Lung (tissue), 12 donors: Measurements from ENCODE around the gene SIRT6. TPM values are rescaled to one million over a fixed set of nuclear protein-coding genes. Genes with fewer than 3 reads are reported as not detected.
A peak's percentile ranks its signal among the peaks of the same experiment; 100 is the strongest.
"Not testable (repeated sequence)": the region's sequence is repeated elsewhere in the genome, so short reads cannot be mapped to it uniquely, and the experiment has no call there.

ENCODE experiments used
- ATAC-seq: fragments of 200-7000 bp; cut with Tn5 transposase; one replicate; pipeline ENCODE4 v1.9.1; 2020; ENCODE audit warnings: moderate number of reproducible peaks; ENCODE audit not compliant: insufficient read depth, low FRiP score
- DNase-seq, 3 donors: peaks; one replicate each; pipeline ENCODE4 v3.0.0-alpha.2; 2013 to 2017
- H3K27ac ChIP-seq, 2 donors: one replicate each; pipeline ENCODE4 v1.5.1; 2013; ENCODE audit warnings: mild to moderate bottlenecking in 2 of 2, moderate library complexity in 2 of 2, control low read depth in 1 of 2, inconsistent platforms in 1 of 2, low read depth in 1 of 2, low read length in 1 of 2
- H3K27me3 ChIP-seq, 3 donors: one replicate each; pipeline ENCODE4 v1.5.1; 2013; ENCODE audit warnings: low read length in 2 of 3; ENCODE audit not compliant: control insufficient read depth in 3 of 3, insufficient read depth in 3 of 3
- H3K36me3 ChIP-seq, 4 donors: one replicate each; pipeline ENCODE4 v1.5.1; 2013; ENCODE audit warnings: low read length in 4 of 4, mild to moderate bottlenecking in 1 of 4, moderate library complexity in 1 of 4; ENCODE audit not compliant: control insufficient read depth in 4 of 4, insufficient read depth in 4 of 4
- H3K4me1 ChIP-seq, 5 donors: one replicate each; pipeline ENCODE4 v1.5.1; 2013; ENCODE audit warnings: low read length in 5 of 5, mild to moderate bottlenecking in 2 of 5, moderate library complexity in 1 of 5; ENCODE audit not compliant: control insufficient read depth in 5 of 5, insufficient read depth in 5 of 5
- H3K4me3 ChIP-seq: one replicate; pipeline ENCODE4 v1.5.1; 2013; ENCODE audit warnings: mild to moderate bottlenecking, control low read depth, moderate library complexity
- H3K9ac ChIP-seq, 2 donors: one replicate each; pipeline ENCODE4 v1.5.1; 2013; ENCODE audit warnings: low read length in 2 of 2, control low read depth in 1 of 2; ENCODE audit not compliant: insufficient read depth in 1 of 2
- H3K9me3 ChIP-seq, 4 donors: one replicate each; pipeline ENCODE4 v1.5.1; 2013; ENCODE audit warnings: low read length in 3 of 4, mild to moderate bottlenecking in 1 of 4, moderate library complexity in 1 of 4; ENCODE audit not compliant: control insufficient read depth in 4 of 4, insufficient read depth in 3 of 4
- WGBS, 2 donors: extraction: QIAGEN DNeasy Blood & Tissue Kit; methylation state at CpG; one replicate each; pipeline ENCODE4 v1.1.7; 2013; 5-methylcytosine and 5-hydroxymethylcytosine counted together
- polyA plus RNA-seq, 2 donors: library from polyadenylated mRNA; stranded (reverse); fragments of 200-250 nt; gene quantifications; one replicate each; pipeline ENCODE4 v1.2.1, GENCODE V29; 2013
- total RNA-seq, 2 donors: library from RNA; depleted of rRNA in 1 of 2; stranded (reverse); fragments of >200 nt in 1 of 2; gene quantifications; one replicate each; pipeline ENCODE4 v1.2.1, GENCODE V29; 2014 to 2021
- TF ChIP-seq, protein P1 (sequence below): IDR thresholded peaks from 2 replicates; pipeline ENCODE4 v1.5.1; 2012; ENCODE audit warnings: mild to moderate bottlenecking; ENCODE audit errors: control extremely low read depth, extremely low read depth
- donor health status: control.
- donor health status: control.
- donor health status: Bipolar disorder and iron deficiency.
- donor health status: healthy.
- donor health status: DM: yes; HTN: yes; CAD: no.

Gene SIRT6
- total and polyA plus RNA-seq, 4 donors: 10.2 to 36.5 (median 29.2) TPM

DNA sequence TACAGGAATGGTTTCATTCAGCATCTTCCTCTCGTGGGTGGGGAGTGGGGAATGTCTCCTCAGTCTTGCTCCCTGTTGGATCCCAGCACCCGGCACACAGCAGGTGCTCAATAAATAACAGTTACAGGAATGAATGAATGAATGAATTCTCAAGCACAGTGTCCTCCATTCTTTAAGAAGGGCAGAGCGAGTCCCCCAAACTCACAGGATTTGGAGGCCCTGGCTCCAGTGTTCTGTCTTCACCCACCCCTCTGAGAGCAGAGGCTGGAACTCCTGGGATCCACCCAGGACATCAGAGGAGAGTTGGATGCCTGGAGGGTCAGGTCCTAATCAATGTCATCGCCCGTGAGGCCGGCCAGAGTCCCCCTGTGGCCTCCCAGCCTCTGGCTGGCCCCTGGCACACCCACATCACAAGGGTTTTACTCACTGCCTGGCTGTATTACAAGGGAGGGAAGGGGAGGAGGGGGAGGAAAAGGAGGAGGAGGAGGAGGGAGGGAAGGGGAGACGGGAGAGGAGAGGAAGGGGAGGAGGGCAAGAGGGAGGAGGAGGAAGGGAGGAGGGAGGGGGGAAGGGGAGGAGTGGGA, 37.6 kb downstream of the SIRT6 start:
- TF ChIP-seq, protein P1, sequence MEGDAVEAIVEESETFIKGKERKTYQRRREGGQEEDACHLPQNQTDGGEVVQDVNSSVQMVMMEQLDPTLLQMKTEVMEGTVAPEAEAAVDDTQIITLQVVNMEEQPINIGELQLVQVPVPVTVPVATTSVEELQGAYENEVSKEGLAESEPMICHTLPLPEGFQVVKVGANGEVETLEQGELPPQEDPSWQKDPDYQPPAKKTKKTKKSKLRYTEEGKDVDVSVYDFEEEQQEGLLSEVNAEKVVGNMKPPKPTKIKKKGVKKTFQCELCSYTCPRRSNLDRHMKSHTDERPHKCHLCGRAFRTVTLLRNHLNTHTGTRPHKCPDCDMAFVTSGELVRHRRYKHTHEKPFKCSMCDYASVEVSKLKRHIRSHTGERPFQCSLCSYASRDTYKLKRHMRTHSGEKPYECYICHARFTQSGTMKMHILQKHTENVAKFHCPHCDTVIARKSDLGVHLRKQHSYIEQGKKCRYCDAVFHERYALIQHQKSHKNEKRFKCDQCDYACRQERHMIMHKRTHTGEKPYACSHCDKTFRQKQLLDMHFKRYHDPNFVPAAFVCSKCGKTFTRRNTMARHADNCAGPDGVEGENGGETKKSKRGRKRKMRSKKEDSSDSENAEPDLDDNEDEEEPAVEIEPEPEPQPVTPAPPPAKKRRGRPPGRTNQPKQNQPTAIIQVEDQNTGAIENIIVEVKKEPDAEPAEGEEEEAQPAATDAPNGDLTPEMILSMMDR: no peak
- DNase-seq: no peak
- Histone ChIP-seq H3K36me3 (no peaks in the 10 kb centered on the region), H3K4me1 (no peaks in the 10 kb centered on the region), H3K27me3 (peaks cover 0 to 14% (median 0%) of the 10 kb centered on the region in 3 donors), H3K9ac (no peak overlapping the region), H3K9me3 (no peaks in the 10 kb centered on the region), H3K4me3 (no peak overlapping the region), H3K27ac (no peak overlapping the region)
- WGBS, 2 donors: 21 to 43% methylated on average over 7 of the region's 7 CpGs
- ATAC-seq: peak; percentile 37

DNA sequence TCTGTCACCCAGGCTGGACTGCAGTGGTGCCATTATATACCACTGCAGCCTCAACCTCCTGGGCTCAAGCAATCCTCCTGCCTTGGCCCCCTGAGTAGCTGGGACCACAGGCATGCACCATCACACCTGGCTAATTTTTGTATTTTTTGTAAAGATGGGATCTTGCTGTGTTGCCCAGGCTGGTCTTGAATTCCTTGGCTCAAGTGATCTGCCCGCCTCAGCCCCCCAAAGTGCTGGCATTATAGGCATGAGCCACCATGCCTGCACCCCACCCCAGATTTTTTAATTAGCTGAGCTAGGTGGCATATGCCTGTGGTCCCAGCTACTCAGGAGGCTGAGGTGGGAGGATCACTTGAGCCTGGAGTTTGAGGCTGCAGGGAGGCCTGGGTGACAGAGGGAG, 39.4 kb downstream of the SIRT6 start:
- not testable (repeated sequence) for ATAC-seq, H3K9ac ChIP-seq, H3K9me3 ChIP-seq, H3K36me3 ChIP-seq, DNase-seq, H3K27ac ChIP-seq, H3K4me1 ChIP-seq, H3K4me3 ChIP-seq
- H3K27me3 ChIP-seq: peaks cover 0 to 14% (median 0%) of the 10 kb centered on the region in 3 donors
- WGBS, 2 donors: 83 to 95% methylated on average over 1 of the region's 1 CpG

DNA sequence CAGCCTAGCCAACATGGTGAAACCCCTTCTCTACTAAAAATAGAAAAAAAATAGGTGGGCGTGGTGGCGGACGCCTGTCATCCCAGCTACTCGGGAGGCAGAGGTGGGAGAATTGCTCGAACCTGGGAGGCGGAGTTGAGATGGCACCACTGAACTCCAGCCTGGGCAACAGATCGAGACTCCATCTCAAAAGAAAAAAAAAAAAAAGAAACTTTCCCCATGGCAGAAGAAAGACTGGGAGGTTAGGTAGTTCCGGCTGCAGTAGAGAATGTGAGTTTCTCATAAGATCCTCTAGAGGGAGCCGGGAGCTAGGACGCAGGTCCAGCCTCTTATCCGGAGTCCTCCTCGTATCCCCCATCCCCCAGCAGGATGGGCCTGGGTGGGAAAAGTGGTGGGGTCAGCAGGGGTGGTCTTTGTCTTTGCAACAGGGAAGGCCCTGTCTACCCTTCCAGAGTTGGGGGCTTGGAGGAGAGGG, 42.1 kb downstream of the SIRT6 start:
- TF ChIP-seq, protein P1: peak; percentile 5
- WGBS, 2 donors: 25 to 29% methylated on average over 12 of the region's 12 CpGs
- Histone ChIP-seq H3K36me3 (no peaks in the 10 kb centered on the region), H3K27ac (no peak overlapping the region), H3K9me3 (peaks cover 0 to 2% (median 0%) of the 10 kb centered on the region in 4 donors), H3K4me1 (no peaks in the 10 kb centered on the region), H3K27me3 (peaks cover 0 to 10% (median 0%) of the 10 kb centered on the region in 3 donors), H3K4me3 (no peak overlapping the region), H3K9ac (no peak overlapping the region)
- ATAC-seq: peak; percentile 72
- peak in 2 of 3 donors; percentile 32 to 55 for DNase-seq

DNA sequence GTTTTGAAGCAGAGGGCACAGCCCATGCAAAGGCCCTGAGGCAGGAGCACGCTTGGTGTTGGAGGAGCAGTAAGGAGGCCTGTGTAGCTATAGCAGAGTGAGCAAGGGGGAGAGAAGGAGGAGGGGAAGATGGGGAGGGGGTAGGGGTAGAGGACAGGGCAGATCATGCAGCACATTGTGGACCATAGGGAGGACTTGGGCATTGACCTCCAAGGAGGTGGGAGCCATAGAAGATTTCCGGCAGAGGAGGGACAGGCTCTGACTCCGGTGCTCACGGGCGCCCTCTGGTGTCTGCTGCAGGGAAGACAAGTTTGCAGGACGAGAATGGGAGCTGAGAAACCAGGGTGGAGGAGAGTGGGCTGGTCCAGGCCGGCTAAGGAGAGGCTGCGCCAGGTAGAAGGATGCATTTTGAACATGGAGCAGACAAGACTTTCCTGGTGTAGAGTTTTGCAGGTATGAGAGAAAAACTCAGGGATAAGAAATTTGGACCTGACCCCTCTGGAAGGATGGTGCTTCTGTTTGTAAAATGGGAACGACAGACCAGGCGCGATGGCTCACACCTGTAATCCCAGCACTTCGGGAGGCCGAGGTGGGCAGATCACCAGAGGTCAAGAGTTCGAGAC, 42.6 kb downstream of the SIRT6 start:
- DNase-seq: peak; percentile 29 to 66 (median 45)
- no peaks in the 10 kb centered on the region for H3K36me3 ChIP-seq

More for the DNA sequence above, 42.6 kb downstream of the SIRT6 start:
- Histone ChIP-seq H3K9ac (no peak overlapping the region), H3K27ac (no peak overlapping the region), H3K9me3 (peaks cover 0 to 2% (median 0%) of the 10 kb centered on the region in 4 donors), H3K27me3 (peaks cover 0 to 5% (median 0%) of the 10 kb centered on the region in 3 donors), H3K4me3 (no peak overlapping the region), H3K4me1 (no peaks in the 10 kb centered on the region)
- ATAC-seq: peak; percentile 78
- TF ChIP-seq, protein P1: peak; percentile 61
- WGBS, 2 donors: 31 to 35% methylated on average over 14 of the region's 14 CpGs
